ENCODE data around the gene LAMA1. TPM values are rescaled to one million over a fixed set of nuclear protein-coding genes. Genes with fewer than 3 reads are reported as not detected.

LAMA1 gene
- total and polyA plus RNA-seq, 2 of the 4 experiments (the other 2 are of a cell fraction) = 10.9 to 15.5 TPM

- intact Hi-C loops (cut with micrococcal nuclease) (no loop called here), in situ Hi-C loops (cut with MboI; ENCODE audit: low sequenced_read_pairs) (no loop called here), dilution Hi-C loops (cut with HindIII; ENCODE audit: low sequenced_read_pairs, unreplicated experiment) (no loop called here)
- Histone ChIP-seq H3K4ac (ENCODE audit: low read depth, low read length) (no peak overlapping the region), H2AFZ (replicated peaks; ENCODE audit: low read length, poor library complexity) (no peak overlapping the region), H3K14ac (replicated peaks; ENCODE audit: low read depth, low read length) (no peak overlapping the region), H4K8ac (ENCODE audit: low read depth in 2 of 2, low read length in 2 of 2) (no peak overlapping the region), H3K36me3 (ENCODE audit: control insufficient read depth, insufficient read depth, low read length) (no peaks in the 10 kb centered on the region), H3K4me1 (ENCODE audit: control insufficient read depth, insufficient read depth, low read length) (no peaks in the 10 kb centered on the region), H3K56ac (ENCODE audit: extremely low read depth, insufficient read depth, low read length) (no peak overlapping the region), H3K9me3 (ENCODE audit: control insufficient read depth, insufficient read depth, low read length) (no peaks in the 10 kb centered on the region), H3K18ac (ENCODE audit: low read depth, low read length) (no peak overlapping the region), H2AK5ac (ENCODE audit: low read depth, low read length) (no peak overlapping the region), H2AK9ac (replicated peaks; ENCODE audit: low read depth, low read length, poor library complexity) (no peak overlapping the region), H4K91ac (ENCODE audit: insufficient read depth, low read depth, low read length) (no peak overlapping the region), H3K79me1 (ENCODE audit: low read depth in 1 of 2, low read length in 2 of 2) (no peaks in the 10 kb centered on the region), H3K9me1 (ENCODE audit: insufficient read depth, low read length) (no peaks in the 10 kb centered on the region), H2BK15ac (ENCODE audit: low read depth, low read length) (no peak overlapping the region), H3K9ac (ENCODE audit: low read depth, low read length) (no peak overlapping the region), H2BK120ac (ENCODE audit: low read depth, low read length) (no peak overlapping the region), H3K27me3 (ENCODE audit: control insufficient read depth, insufficient read depth, low read length) (no peaks in the 10 kb centered on the region), H3K23ac (ENCODE audit: low read depth, low read length) (no peak overlapping the region), H4K20me1 (ENCODE audit: insufficient read depth, low read length) (no peaks in the 10 kb centered on the region), H3K4me3 (ENCODE audit: insufficient read depth, low read depth, low read length) (no peak overlapping the region), H2BK5ac (ENCODE audit: low read depth, low read length, poor library complexity, severe bottlenecking) (no peak overlapping the region), H3K27ac (ENCODE audit: insufficient read depth, low read length) (no peak overlapping the region), H3K4me2 (ENCODE audit: low read depth, low read length) (no peak overlapping the region), H2BK20ac (ENCODE audit: low read depth, low read length) (no peak overlapping the region), H4K5ac (ENCODE audit: low read depth, low read length) (no peak overlapping the region)
- no TSS peak for BruUV-seq (replicated peaks)
- no CpG with 5 or more reads among the region's 4 CpGs for WGBS, 2 experiments (ENCODE audit: extremely low coverage in 2 of 2, insufficient read length in 1 of 2)
- TF ChIP-seq MXI1 (IDR thresholded peaks at IDR 0.05; ENCODE audit: borderline replicate concordance, low read depth, low read length) = no peak
- TF ChIP-seq RFX5 (IDR thresholded peaks at IDR 0.05; ENCODE audit: low read depth, low read length) = no peak
- TF ChIP-seq ELK1 (IDR thresholded peaks at IDR 0.05; ENCODE audit: borderline replicate concordance, low read depth, low read length) = no peak
- no peak for TF ChIP-seq BHLHE40 (IDR thresholded peaks at IDR 0.05; ENCODE audit: low read depth, low read length)
- TF ChIP-seq CTCF (conservative IDR thresholded peaks at IDR 0.05; ENCODE audit: low read depth, low read length) = no peak
- TF ChIP-seq MAFK (IDR thresholded peaks at IDR 0.05; ENCODE audit: low read depth, low read length) = no peak
- TF ChIP-seq NFE2L2 (IDR thresholded peaks at IDR 0.05; ENCODE audit: low read depth, low read length) = no peak
- ATAC-seq (ENCODE audit: low read depth) (peak; percentile 32), DNase-seq (peak; percentile 12)
- CTCF ChIA-PET = interaction anchor here (0.7 kb wide), 1 partner anchor 9 kb away, joined by 5 read pairs; no protein-coding TSS in a partner anchor
- POLR2A ChIA-PET (ENCODE audit: unreplicated experiment) = no interaction called here
These were observed 50.5 kb downstream of the LAMA1 start for GRCh38 chr18:7066965-7067555.
